HG03025 (cell line): ENCODE results near the gene DIP2C.
"Not testable (repeated sequence)": the region's sequence is repeated elsewhere in the genome, so short reads cannot be mapped to it uniquely, and the experiment has no call there.

Source experiments
- ATAC-seq: cut with Tn5 transposase; IDR thresholded peaks from one replicate; pipeline ENCODE4 v1.9.1; 2021; ENCODE audit warnings: mild to moderate bottlenecking, moderate library complexity; ENCODE audit not compliant: unreplicated experiment, low FRiP score

Gene DIP2C

DNA sequence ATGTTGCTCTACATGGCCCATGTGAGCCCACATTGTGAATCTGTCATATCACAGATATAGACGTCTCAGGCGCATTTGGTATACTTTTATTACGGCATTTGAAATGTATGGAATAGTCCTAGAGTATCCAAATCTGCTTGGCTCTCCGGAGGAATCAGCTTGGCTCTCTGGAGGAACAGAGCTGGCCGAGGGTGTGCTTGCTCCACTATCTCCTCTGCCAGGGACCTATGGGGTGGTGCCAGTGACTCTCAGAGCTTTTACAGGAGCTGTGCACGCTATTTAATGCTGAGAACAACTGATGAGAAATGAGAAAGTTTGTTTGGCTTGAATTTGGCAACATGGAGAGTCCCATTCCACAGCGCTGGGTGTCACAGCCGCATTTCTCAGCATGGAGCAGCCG is 410.2 kb downstream of the DIP2C start:
- no peak for ATAC-seq

DNA sequence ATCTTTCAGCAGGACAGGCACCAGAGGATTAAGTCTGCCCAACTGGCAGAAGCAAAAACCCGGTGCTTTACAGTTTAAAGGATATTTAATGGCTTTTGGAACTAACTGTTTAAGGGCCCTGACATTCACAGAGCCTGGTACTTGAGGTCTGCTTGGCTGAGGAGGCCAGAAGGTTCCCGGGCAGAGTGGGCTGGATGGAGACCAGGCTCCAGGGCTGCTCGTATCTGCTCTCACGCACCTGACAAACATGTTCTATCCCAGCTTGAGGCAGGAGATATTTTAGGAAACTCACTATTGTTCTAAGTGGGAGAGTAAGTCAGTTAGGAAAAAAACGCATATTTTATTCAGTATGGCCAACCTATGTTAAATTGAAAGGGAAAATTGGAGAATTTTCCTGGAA is 410.8 kb downstream of the DIP2C start:
- no peak for ATAC-seq

DNA sequence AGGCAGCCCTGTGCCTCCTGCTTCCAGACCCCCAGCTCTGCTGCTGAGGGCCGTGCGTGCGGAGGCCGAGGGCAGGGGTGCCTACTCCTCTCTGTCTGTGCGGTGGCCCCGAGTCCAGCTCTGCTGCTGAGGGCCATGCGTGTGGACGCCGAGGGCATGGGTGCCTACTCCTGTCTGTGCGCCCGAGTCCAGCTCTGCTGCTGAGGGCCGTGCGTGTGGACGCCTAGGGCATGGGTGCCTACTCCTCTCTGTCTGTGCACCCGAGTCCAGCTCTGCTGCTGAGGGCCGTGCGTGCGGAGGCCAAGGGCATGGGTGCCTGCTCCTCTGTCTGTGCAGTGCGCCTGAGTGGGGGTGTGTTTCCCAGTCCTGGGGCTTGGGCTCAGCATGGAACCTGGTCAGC is 411.5 kb downstream of the DIP2C start:
- ATAC-seq, result no peak

DNA sequence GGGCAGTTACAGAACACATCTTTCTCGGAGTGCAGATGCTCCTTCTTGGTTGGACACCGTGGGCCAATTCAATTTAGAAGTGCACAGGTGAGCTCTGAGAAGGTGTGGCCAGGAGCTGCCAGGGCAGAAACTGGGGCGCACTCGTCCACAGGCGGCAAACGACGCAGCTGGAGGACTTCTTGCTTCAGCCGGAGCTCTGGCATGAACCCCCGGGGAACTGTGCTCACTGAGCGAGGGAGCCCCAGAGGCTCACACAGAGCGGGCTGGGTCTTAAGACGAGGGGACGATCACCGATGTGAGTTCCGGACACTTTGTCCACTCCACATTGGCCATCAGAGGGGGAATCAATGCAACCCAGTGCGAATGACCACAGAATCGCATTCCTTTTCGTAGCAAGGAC is 413.8 kb downstream of the DIP2C start:
- ATAC-seq, result no peak

DNA sequence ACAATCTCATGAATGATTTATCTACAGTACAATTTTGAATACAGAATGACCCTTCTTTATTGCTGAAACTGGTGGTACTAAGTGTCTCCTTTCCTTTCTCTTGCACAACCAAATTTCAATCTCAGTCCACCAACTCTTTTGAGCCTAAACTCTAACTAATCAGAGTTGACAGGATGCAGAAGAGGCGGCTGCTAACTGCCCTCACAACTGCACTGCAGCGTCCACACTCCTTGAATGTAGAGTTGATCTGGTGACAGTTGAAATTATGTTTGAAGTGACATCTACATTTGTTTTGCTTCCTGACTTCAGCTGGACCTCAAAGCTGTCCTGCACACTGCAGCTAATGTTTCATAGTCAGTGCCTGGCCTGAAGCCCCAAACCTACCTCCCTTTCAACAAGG is 414.6 kb downstream of the DIP2C start:
- no peak for ATAC-seq

DNA sequence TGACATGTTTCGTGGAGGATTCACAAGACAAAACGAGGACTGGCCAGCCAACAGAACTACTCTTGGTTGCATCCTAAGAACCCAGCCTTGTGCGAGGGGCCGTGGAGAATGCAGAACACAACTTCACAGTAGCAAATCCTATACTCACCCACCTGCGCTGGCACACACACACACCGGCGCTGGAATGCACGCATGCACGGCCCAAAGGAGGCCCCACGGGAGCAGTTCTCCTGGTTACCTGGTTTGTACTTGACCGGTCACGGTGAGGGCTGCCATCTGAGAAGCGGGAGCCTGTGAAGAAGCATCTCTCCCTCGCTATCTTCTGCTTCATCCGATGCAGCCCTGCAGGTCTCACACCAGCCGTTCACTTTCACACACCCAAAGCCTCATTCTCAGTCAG is 416.4 kb downstream of the DIP2C start:
- no peak for ATAC-seq

DNA sequence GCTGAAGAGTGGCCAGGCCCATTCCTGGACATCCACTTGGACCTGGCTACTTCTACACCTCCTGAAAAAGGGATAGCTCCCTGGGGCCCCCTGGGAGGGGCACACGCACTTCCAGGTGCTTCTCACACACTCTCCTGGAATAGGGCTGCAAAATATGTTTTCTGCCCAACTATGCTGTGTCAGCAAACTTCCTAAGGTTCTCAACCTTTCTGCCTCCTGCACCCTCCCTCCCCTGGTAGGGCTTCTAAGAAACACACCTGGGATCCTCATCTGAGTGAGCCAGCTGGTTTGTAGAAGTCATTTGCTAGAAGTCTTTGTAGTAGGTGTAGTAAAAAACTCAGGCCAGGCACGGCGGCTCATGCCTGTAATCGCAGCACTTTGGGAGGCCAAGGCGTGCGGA is 417.7 kb downstream of the DIP2C start:
- ATAC-seq, result no peak

DNA sequence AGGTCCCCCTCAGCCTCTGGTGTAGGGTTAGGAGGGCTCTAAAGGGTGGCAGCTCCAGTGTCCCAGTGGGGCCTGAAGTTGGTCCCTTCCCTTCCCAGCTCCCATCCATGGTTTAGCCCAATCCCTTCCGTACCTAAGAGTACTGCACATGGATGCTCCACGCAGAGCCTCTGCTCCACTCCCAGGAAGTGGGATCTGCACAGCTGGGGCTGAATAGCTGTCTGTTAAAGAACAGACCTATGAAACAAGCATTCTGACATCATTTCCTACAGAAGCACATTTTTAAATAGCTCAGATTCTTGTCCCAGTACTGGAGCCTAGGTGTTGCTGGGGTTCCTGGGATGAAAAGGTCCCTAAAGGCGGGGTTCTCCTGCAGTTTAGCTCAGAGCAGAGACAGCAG is 418.3 kb downstream of the DIP2C start:
- no peak for ATAC-seq

DNA sequence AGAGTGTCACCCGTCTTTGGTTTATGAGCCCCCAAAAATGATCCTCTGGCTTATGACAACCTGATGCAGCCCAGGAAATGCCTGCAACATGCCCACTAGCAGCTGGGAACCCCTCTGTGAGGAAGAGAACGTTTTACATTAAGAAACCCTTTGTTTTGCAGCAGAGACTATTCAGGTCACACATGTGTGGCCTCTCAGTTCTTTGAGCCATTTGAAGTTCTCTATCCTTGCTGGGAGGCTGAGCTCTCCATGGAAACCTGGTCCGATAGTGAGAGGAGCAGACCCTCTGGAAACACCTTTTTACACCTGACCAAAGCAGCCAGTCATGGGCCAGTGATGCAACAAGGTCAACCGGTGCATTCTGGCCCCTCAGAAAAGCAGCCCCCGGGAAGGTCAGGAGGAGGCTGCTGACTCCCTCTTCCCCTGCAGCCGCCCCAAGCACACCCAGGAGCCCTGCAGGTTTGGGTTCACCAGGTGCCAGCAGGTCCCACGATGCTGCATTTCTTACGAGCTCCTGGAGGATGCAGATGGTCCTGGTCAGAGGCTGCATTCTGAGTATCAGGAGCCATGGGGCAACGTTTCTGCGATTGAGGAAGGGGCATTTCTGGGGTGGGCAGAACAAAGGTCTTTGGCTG is 419.9 kb downstream of the DIP2C start:
- no peak for ATAC-seq

DNA sequence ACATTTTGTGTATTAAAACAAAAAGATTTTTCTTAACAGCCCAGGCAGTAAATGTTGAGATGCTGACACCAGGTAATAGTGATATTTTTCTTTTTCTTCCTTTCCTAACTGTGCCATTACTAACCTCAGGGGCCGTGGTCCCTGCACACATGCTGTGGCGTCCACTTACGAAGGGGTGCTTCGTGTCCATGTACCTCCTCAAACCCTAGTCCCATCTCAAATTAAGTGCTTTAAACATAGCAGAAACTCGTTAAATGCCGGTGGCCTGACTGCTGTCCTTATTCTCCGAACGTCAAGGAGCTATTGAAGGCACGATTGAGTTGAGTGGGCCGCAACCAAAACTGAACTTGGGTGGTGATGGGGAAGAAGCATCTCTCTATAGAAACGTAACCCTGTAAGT is 421.8 kb downstream of the DIP2C start:
- no peak for ATAC-seq

DNA sequence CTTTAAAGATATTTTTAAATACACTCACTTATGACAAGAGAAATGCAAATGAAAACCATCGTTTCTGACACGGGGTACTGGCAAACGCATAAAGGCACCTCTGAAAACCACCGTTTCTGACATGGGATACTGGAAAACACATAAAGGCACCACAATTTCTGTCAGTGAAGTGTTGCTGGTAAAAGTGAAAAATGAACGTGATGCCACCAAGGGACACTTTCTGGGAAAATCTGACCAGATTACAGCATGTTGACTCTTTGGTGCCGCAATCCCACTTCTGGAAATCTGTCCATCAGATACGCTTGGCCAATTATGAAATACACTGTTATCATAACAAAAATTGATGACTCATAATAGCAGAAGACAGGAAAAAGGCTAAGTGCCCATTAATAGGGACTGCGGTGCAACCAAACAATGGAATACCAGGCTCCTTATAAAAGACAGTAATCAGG is 422.5 kb downstream of the DIP2C start:
- ATAC-seq, result no peak

DNA sequence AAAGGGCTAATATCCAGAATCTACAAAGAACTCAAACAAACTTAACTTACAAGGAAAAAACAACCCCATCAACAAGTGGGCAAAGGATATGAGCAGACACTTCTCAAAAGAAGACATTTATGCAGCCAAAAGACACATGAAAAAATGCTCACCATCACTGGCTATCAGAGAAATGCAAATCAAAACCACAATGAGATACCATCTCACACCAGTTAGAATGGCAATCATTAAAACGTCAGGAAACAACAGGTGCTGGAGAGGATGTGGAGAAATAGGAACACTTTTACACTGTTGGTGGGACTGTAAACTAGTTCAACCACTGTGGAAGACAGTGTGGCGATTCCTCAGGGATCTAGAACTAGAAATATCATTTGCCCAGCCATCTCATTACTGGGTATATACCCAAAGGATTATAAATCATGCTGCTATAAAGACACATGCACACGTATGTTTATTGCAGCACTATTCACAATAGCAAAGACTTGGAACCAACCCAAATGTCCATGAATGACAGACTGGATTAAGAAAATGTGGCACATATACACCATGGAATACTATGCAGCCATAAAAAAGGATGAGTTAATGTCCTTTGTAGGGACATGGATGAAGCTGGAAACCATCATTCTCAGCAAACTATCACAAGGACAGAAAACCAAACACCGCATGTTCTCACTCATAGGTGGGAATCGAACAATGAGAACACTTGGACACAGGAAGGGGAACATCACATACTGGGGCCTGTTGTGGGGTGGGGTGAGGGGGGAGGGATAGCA is 423.5 kb downstream of the DIP2C start:
- ATAC-seq, result not testable (repeated sequence)

DNA sequence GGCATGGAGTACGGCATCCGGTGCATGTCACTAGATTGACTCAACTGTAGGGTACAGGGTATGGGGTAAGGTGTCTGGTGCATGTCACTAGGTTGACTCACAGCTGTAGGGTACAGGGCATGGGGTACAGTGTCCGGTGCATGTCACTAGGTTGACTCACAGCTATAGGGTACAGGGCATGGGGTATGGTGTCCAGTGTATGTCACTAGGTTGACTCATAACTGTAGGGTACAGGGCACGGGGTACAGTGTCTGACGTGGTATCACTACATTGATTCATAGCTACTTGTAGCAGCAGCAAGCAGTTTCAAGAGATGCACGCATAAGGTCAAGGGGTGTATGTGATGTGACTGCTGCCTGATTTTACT is 424.4 kb downstream of the DIP2C start:
- ATAC-seq, result not testable (repeated sequence)

DNA sequence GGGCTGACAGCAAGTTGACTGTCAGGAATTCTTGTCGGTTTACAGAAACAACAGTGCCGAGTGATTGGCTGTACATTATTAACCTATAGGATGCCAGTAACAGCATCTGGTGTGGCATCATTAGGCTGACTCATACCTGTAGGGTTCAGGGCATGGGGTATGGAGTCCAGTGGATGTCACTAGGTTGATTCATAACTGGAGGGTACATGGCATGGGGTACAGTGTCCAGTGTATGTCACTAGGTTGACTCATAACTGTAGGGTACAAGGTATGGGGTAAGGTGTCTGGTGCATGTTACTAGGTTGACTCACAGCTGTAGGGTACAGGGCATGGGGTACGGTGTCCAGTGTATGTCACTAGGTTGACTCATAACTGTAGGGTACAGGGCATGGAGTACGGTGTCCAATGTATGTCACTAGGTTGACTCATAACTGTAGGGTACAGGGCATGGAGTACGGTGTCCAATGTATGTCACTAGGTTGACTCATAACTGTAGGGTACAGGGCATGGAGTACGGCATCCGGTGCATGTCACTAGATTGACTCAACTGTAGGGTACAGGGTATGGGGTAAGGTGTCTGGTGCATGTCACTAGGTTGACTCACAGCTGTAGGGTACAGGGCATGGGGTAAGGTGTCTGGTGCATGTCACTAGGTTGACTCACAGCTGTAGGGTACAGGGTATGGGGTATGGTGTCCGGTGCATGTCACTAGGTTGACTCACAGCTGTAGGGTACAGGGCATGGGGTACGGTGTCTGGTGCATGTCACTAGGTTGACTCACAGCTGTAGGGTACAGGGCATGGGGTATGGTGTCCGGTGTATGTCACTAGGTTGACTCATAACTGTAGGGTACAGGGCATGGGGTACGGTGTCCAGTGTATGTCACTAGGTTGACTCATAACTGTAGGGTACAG is 425.1 kb downstream of the DIP2C start:
- not testable (repeated sequence) for ATAC-seq

DNA sequence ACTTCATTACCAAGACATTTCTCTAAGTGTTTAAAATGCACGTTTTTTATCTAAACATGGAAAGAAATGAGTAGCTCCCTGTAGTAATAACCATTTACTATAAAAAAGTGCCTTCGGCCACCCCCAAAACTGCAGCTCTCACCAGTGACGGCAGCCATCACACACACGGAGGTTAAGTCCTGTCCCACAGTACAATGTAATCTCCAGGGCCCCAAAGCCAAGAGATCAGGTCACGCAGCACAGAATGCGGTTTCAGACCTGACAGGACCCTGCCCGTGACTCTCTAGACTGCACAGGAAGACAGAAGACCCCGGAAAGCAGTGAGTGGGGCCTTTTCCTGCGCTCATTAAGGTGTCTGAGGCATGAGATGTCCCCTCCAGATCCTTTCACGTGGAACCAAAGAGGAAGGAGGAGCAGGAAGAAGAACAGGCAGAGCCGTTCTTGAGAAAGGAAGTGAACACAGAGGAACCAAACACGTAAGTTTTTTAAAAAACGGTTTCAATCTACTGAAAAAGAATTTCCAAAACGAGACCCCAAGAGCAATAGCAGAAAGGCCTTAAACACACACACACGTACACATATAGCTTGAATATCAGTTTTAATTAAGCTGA is 428.5 kb downstream of the DIP2C start:
- no peak for ATAC-seq

DNA sequence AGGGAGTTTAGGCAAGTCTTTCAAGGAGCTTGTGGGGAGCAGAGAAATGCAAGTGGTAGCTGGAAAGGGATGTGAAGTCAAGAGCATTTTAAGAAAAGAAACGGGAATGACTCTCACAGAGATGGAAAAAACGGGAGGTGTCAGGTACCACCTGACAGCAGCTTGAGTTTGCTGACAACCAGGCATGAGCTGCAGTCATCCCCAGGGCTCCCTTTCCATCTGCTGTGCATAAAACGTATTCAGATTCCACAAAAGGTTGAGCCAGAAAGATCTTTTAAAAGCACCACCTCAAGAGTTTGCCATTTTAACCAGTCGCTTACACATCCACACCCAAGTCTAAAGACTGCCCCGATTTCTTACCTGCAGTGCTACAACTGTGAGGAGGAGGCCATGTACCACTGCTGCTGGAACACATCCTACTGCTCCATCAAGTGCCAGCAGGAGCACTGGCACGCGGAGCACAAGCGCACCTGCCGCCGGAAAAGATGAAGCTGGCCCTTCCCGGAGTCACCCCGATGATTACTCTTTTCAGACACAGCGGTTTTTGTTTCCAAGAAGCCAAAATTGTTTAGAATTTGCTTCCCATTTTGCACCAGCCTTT is 437.4 kb downstream of the DIP2C start:
- no peak for ATAC-seq

DNA sequence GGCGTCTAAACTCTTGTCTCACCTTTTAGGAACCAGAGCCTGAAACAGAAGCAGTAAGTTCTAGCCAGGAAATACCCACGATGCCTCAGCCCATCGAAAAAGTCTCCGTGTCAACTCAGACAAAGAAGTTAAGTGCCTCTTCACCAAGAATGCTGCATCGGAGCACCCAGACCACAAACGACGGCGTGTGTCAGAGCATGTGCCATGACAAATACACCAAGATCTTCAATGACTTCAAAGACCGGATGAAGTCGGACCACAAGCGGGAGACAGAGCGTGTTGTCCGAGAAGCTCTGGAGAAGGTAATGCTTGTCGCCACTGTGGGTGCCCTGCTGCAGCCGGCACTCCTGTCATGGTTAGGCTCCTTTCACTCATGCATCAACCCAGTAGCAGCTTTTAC is 441.2 kb downstream of the DIP2C start:
- ATAC-seq, result no peak

DNA sequence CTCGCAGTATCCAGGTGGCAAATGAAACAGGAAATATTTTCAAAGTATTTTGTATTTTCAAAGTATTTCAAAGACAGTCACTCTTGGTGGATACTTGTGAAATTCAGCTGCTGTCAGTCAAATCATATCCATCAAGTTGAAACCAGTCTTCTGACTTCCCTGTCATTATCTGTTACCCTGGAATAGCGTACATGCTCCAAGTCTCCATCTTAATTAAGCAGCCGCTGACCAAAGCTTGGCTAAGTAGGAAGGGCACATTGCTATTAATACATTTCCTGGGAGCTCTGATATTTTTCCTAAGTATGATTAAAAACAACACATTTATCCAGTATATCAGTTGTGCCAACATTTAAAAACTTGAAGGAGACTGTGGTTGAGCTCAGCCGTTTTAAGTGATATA is 442.0 kb downstream of the DIP2C start:
- ATAC-seq, result no peak

DNA sequence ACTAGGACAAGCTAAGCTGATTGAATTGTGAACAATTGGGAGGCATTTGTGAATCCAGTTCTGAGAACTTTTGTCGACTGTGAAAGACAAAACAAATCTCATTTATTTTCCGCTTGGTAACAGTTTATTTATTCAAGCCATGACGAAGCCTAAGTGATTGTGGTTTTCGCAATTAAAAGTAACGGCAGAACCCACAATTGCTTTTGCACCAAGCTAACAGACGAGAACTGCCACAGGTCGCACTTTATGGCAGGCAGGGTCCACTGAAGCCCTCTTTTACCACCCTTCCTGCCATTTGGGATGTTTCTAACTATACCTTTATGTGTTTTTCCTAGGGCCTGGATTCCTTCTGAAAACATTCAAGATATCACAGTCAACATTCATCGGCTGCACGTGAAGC is 443.0 kb downstream of the DIP2C start:
- no peak for ATAC-seq

DNA sequence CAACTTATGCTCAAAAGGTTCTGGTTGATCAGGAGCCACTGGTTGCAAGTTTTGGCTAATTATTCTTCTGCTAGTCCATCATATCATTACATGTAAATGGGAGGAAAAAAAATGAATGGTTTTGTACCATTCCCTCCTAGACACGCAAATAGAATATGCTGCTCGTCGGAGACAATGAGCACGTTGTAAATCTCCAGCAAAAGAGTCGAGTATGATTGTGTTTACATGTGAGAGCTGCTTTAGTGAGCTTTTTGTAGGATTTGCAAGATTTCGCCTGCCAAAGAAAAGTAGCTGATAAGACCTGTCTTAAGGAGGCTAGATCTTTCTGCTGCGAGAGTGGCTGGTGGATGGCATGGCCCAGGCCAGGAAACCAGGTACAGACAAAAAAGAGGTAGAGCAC is 445.2 kb downstream of the DIP2C start:
- ATAC-seq, result no peak
